K562 (cell line): Measurements from ENCODE around the gene SMIM35. TPM values are rescaled to one million over a fixed set of nuclear protein-coding genes. Genes with fewer than 3 reads are reported as not detected.

ENCODE experiments used
- ATAC-seq: fragments of 200-7000 bp; cut with Tn5 transposase; 3 replicates; pipeline ENCODE4 v1.9.1; 2020; ENCODE audit warnings: moderate library complexity
- BruUV-seq: library from RNA; stranded (reverse); fragments of 400-500 nt; replicated peaks from 2 replicates; lab custom pipeline; 2021; lab: Mats Ljungman, UMichigan
- CTCF ChIA-PET: fragments of 300-600 bp; formaldehyde crosslinking; extraction: SDS; loops from one replicate; lab custom pipeline; 2021; ENCODE audit warnings: low intra/inter-chr PET ratio; lab: Yijun Ruan, JAX
- POLR2A ChIA-PET: fragments of 300-600, 350-650 bp; sonication (Branson Sonifier 250); formaldehyde crosslinking; extraction: SDS; loops from one replicate; lab custom pipeline; 2021; ENCODE audit warnings: antibody characterized with exemption, inconsistent platforms; lab: Yijun Ruan, JAX
- DNase-seq, 4 experiments: peaks; one replicate each; pipeline versions ENCODE4 v3.0.0 to v3.0.0-alpha.2; 2011 to 2018; ENCODE audit warnings: low spot score in 3 of 4, mixed read lengths in 3 of 4; ENCODE audit errors: extremely low read depth in 1 of 4
- FAIRE-seq: peaks from 2 replicates; lab custom pipeline; 2011; peaks lifted over from hg19 to GRCh38; lab: Jason Lieb, UNC
- H2AFZ ChIP-seq: 2 replicates; pipeline ENCODE4 v1.6.0; 2011; ENCODE audit warnings: low read depth, low read length, control low read depth, inconsistent platforms
- H3K27ac ChIP-seq: fragments of 200-600 bp; 3 replicates; pipeline ENCODE4 v1.8.0; 2011; ENCODE audit warnings: low read depth, mild to moderate bottlenecking, control low read depth, inconsistent platforms, low read length, moderate library complexity, mixed read lengths; ENCODE audit errors: extremely low read depth
- H3K27me3 ChIP-seq, 2 experiments: fragments of 300-600 bp in 1 of 2; 2 replicates in 1 of 2; 3 replicates in 1 of 2; pipeline versions ENCODE4 v1.6.0 to v1.8.0; 2011; ENCODE audit warnings: inconsistent platforms in 2 of 2, low read length in 2 of 2, mild to moderate bottlenecking in 1 of 2, mixed read lengths in 1 of 2, moderate library complexity in 1 of 2; ENCODE audit not compliant: control insufficient read depth in 2 of 2, insufficient read depth in 2 of 2
- H3K36me3 ChIP-seq: fragments of 300-600 bp; 3 replicates; pipeline ENCODE4 v1.8.0; 2011; ENCODE audit warnings: mild to moderate bottlenecking, low read length, inconsistent platforms; ENCODE audit not compliant: control insufficient read depth, insufficient read depth
- H3K4me1 ChIP-seq, 2 experiments: fragments of 200-600 bp in 1 of 2; replicated peaks in 1 of 2; 2 replicates in 1 of 2; 3 replicates in 1 of 2; pipeline versions ENCODE4 v1.5.1 to v1.8.0; 2011; ENCODE audit warnings: inconsistent platforms in 2 of 2, low read length in 2 of 2, mild to moderate bottlenecking in 1 of 2, mixed read lengths in 1 of 2, moderate library complexity in 1 of 2; ENCODE audit not compliant: control insufficient read depth in 2 of 2, insufficient read depth in 2 of 2
- H3K4me2 ChIP-seq: 2 replicates; pipeline ENCODE4 v1.6.1; 2011; ENCODE audit warnings: low read length, control low read depth, inconsistent platforms, mixed read lengths; ENCODE audit not compliant: insufficient read depth
- H3K4me3 ChIP-seq: fragments of 200-600 bp; sonication (generic), shearing (Covaris generic); 2 replicates; pipeline ENCODE4 v1.5.1; 2016; ENCODE audit warnings: control low read depth, inconsistent platforms
- H3K79me2 ChIP-seq: fragments of 200-600 bp; 3 replicates; pipeline ENCODE4 v1.8.0; 2011; ENCODE audit warnings: low read length, inconsistent platforms; ENCODE audit not compliant: control insufficient read depth, insufficient read depth
- H3K9ac ChIP-seq, 2 experiments: 2 replicates each; pipeline versions ENCODE4 v1.6.0 to v1.6.1; 2011; ENCODE audit warnings: low read depth in 2 of 2, low read length in 2 of 2, control low read depth in 1 of 2, inconsistent platforms in 1 of 2, mild to moderate bottlenecking in 1 of 2, mixed read lengths in 1 of 2; ENCODE audit not compliant: insufficient read depth in 1 of 2
- H3K9me1 ChIP-seq: one replicate; pipeline ENCODE4 v1.6.0; 2011; ENCODE audit warnings: inconsistent platforms, mild to moderate bottlenecking, low read length, moderate library complexity; ENCODE audit not compliant: control insufficient read depth, insufficient read depth
- H3K9me3 ChIP-seq: replicated peaks from 2 replicates; pipeline ENCODE4 v1.5.1; 2011; ENCODE audit warnings: low read depth, low read length, inconsistent platforms; ENCODE audit not compliant: control insufficient read depth, insufficient read depth
- H4K20me1 ChIP-seq: replicated peaks from 2 replicates; pipeline ENCODE4 v1.6.1; 2011; ENCODE audit warnings: low read length, inconsistent platforms, mixed read lengths; ENCODE audit not compliant: control insufficient read depth, insufficient read depth
- ADNP ChIP-seq: fragments of 200-800 bp; sonication (Bioruptor generic); IDR thresholded peaks from 2 replicates; pipeline ENCODE4 v1.6.1; 2016; ENCODE audit warnings: missing genetic modification characterization, missing compliant biosample characterization
- ARID1B ChIP-seq: fragments of 450-650 bp; IDR thresholded peaks from 2 replicates; pipeline ENCODE4 v1.6.1; 2016; ENCODE audit warnings: antibody characterized with exemption, mild to moderate bottlenecking, inconsistent platforms
- CBFA2T3 ChIP-seq: fragments of 450-650 bp; IDR thresholded peaks from 2 replicates; pipeline ENCODE4 v1.6.1; 2017
- E2F8 ChIP-seq: fragments of 450-650 bp; IDR thresholded peaks from 2 replicates; pipeline ENCODE4 v1.7.1; 2018; ENCODE audit warnings: mild to moderate bottlenecking, low read depth; ENCODE audit not compliant: partially characterized antibody
- FOXK2 ChIP-seq, 2 experiments: fragments of 450-650 bp; IDR thresholded peaks in 1 of 2; conservative IDR thresholded peaks in 1 of 2; 2 replicates each; pipeline ENCODE4 v1.6.1; 2016; ENCODE audit warnings: low read depth in 2 of 2, mild to moderate bottlenecking in 1 of 2
- RBM34 ChIP-seq: fragments of 200-400 bp; formaldehyde crosslinking; IDR thresholded peaks from 2 replicates; pipeline ENCODE4 v1.6.1; 2018; ENCODE audit warnings: low read length, borderline replicate concordance; ENCODE audit not compliant: insufficient read depth
- SMAD4 ChIP-seq: fragments of 250-450 bp; sonication (Bioruptor Pico); conservative IDR thresholded peaks from 2 replicates; pipeline ENCODE4 v1.8.0; 2021; ENCODE audit warnings: inconsistent platforms, mild to moderate bottlenecking, moderate library complexity
- SOX6 ChIP-seq: fragments of 450-650 bp; IDR thresholded peaks from 2 replicates; pipeline ENCODE4 v1.6.1; 2014; ENCODE audit warnings: mild to moderate bottlenecking
- TAL1 ChIP-seq: fragments of 450-650 bp; IDR thresholded peaks from 2 replicates; pipeline ENCODE4 v1.6.1; 2016; ENCODE audit warnings: mild to moderate bottlenecking
- WGBS: fragments of 100-300 bp; shearing (Covaris generic); methylation state at CpG from one replicate; pipeline ENCODE4 v1.1.6; 2016; ENCODE audit warnings: low coverage, mixed read lengths; ENCODE audit not compliant: insufficient coverage; ENCODE audit errors: missing lambda C conversion rate; 5-methylcytosine and 5-hydroxymethylcytosine counted together
- in situ Hi-C: fragments of 300-500 bp; cut with MboI; formaldehyde crosslinking; loops from 4 replicates; pipeline ENCODE4 v1.15.0; 2018; ENCODE audit warnings: inconsistent platforms, mixed read lengths
- intact Hi-C: fragments of 100-400 bp; cut with micrococcal nuclease; formaldehyde crosslinking; loops from 2 replicates; pipeline ENCODE4 v1.14.2; 2022
- polyA plus RNA-seq, 8 experiments: library from polyadenylated mRNA; depleted of rRNA in 4 of 8; stranded (reverse) in 5 of 8; unstranded in 3 of 8; fragments of >200 nt; fragmentation: Nextera tagmentation in 2 of 8; fragmentation: Illumina TruSeq in 1 of 8; extraction: Ambion mirVana in 2 of 8; extraction: Trizol in 1 of 8; gene quantifications; 2 replicates each; pipeline versions ENCODE4 v1.2.1 to v1.2.3, GENCODE V29; 2011 to 2014; ENCODE audit warnings: inconsistent platforms in 1 of 8, missing spikeins in 1 of 8
- total RNA-seq, 7 experiments: library from RNA; depleted of rRNA in 6 of 7; stranded (reverse); fragments of >200 nt in 6 of 7; fragmentation: Illumina TruSeq in 2 of 7; extraction: Trizol in 2 of 7; gene quantifications; 2 replicates each; pipeline versions ENCODE4 v1.2.1 to v1.2.3, GENCODE V29; 2011 to 2021; ENCODE audit warnings: low replicate concordance in 1 of 7

Gene SMIM35
- total and polyA plus RNA-seq, 9 of the 15 experiments (the other 6 are each of a cell fraction or from before 2014, with no cell fraction given): 0.03 TPM; not detected in 7

- intact Hi-C loops (no loop called here), in situ Hi-C loops (no loop called here)
- H3K4me1 ChIP-seq: peaks cover 6 to 16% of the 10 kb centered on the region in 2 experiments
- WGBS: 43% methylated on average over 1 of the region's 1 CpG
- peak; percentile 36; the same call in 2 of the 3 replicates for ATAC-seq
- peak overlapping the region; percentile 72; the same call in 1 of the 3 replicates for H3K27ac ChIP-seq
- H3K9ac ChIP-seq: 0 out of 4 replicates have a peak overlapping the region, but pooled peaks of 1 of the 2 experiments have one; percentile 23
- ChIA-PET POLR2A (no interaction called here), CTCF (interaction anchor here (0.7 kb wide), 1 partner anchor 137 kb away, joined by 4 read pairs; no protein-coding TSS in a partner anchor)
- no peaks in the 10 kb centered on the region for H3K9me3 ChIP-seq
- H2AFZ ChIP-seq: peak overlapping the region; percentile 93
- no peak for DNase-seq
- H3K9me1 ChIP-seq: no peaks in the 10 kb centered on the region
- no peaks in the 10 kb centered on the region for H3K27me3 ChIP-seq
- TF ChIP-seq SOX6 (peak; percentile 76), SMAD4 (CRISPR knock-in tag) (no peak), FOXK2 (conservative IDR thresholded peaks at IDR 0.05 in 1 of 2, IDR thresholded peaks at IDR 0.05 in 1 of 2; ENCODE audit: low read depth in 2 of 2) (peak in 1 of 2 experiments; percentile 19; a peak in 1 of 4 replicates), E2F8 (no peak), ADNP (tag) (0 out of 2 replicates have a peak, but pooled peaks have one; percentile 54), CBFA2T3 (peak; percentile 54), RBM34 (no peak), TAL1 (peak; percentile 20; the same call in 1 of the 2 replicates), ARID1B (peak; percentile 55; the same call in 1 of the 2 replicates)
- H3K4me3 ChIP-seq: no peak overlapping the region
- no TSS peak for BruUV-seq
- no peaks in the 10 kb centered on the region for H4K20me1 ChIP-seq
- FAIRE-seq: no peak
- no peaks in the 10 kb centered on the region for H3K36me3 ChIP-seq
- H3K79me2 ChIP-seq: no peaks in the 10 kb centered on the region
- H3K4me2 ChIP-seq: no peak overlapping the region
Measured at GRCh38 chr11:117958949-117959348, 127.8 kb downstream of the SMIM35 start.

Other genes starting within 250 kb of the SMIM35 start
Only the 7 nearest of the 10 such genes appear.
- 0.08 and 0.27 TPM in 2 replicates for gene TMPRSS13, start 157.6 kb downstream of the SMIM35 start, total RNA-seq (2014; rRNA removed)
- 0.15 TPM in 1 of 2 replicates, not detected in the other for gene TMPRSS13, start 157.6 kb downstream of the SMIM35 start, total RNA-seq (2014; rRNA removed; fragmentation: Illumina TruSeq; extraction: Trizol)
- 0.14 and 0.19 TPM in 2 replicates for gene TMPRSS13, start 157.6 kb downstream of the SMIM35 start, total RNA-seq (2015; rRNA removed; fragmentation: Illumina TruSeq; extraction: Trizol)
- 0.29 and 0.34 TPM in 2 replicates for gene TMPRSS13, start 157.6 kb downstream of the SMIM35 start, total RNA-seq (2021)
- 0.25 and 0.37 TPM in 2 replicates for gene TMPRSS13, start 157.6 kb downstream of the SMIM35 start, polyA plus RNA-seq (2011; rRNA removed)
- 0.13 and 0.24 TPM in 2 replicates for gene TMPRSS13, start 157.6 kb downstream of the SMIM35 start, polyA plus RNA-seq (2014; fragmentation: Illumina TruSeq; extraction: Trizol)
- under 1 TPM; 0.11 to 0.13 TPM for gene TMPRSS13, start 157.6 kb downstream of the SMIM35 start, polyA plus RNA-seq (2014; fragmentation: Nextera tagmentation; extraction: Ambion mirVana)
- gene TMPRSS13, start 157.6 kb downstream of the SMIM35 start, polyA plus RNA-seq (2014; rRNA removed): 0.23 and 0.25 TPM in 2 replicates
- 2.9 and 3.5 TPM in 2 replicates for gene IL10RA, start 100.6 kb downstream of the SMIM35 start, total RNA-seq (2014; rRNA removed)
- 2.0 and 2.9 TPM in 2 replicates for gene IL10RA, start 100.6 kb downstream of the SMIM35 start, total RNA-seq (2014; rRNA removed; fragmentation: Illumina TruSeq; extraction: Trizol)
- 1.4 and 2.1 TPM in 2 replicates for gene IL10RA, start 100.6 kb downstream of the SMIM35 start, total RNA-seq (2015; rRNA removed; fragmentation: Illumina TruSeq; extraction: Trizol)
- 4.6 and 4.9 TPM in 2 replicates for gene IL10RA, start 100.6 kb downstream of the SMIM35 start, total RNA-seq (2021)
- 15.4 and 17.3 TPM in 2 replicates for gene IL10RA, start 100.6 kb downstream of the SMIM35 start, polyA plus RNA-seq (2011; rRNA removed)
- gene IL10RA, start 100.6 kb downstream of the SMIM35 start, polyA plus RNA-seq (2014; fragmentation: Illumina TruSeq; extraction: Trizol): 4.0 and 4.5 TPM in 2 replicates
- under 1 TPM; 0.17 to 0.48 TPM for gene IL10RA, start 100.6 kb downstream of the SMIM35 start, polyA plus RNA-seq (2014; fragmentation: Nextera tagmentation; extraction: Ambion mirVana)
- gene IL10RA, start 100.6 kb downstream of the SMIM35 start, polyA plus RNA-seq (2014; rRNA removed): 2.7 and 3.6 TPM in 2 replicates
- gene TMPRSS4, start 9.9 kb downstream of the SMIM35 start, total RNA-seq (2014; rRNA removed): 4.1 and 5.8 TPM in 2 replicates
- 4.0 and 6.3 TPM in 2 replicates for gene TMPRSS4, start 9.9 kb downstream of the SMIM35 start, total RNA-seq (2014; rRNA removed; fragmentation: Illumina TruSeq; extraction: Trizol)
- 5.0 and 6.1 TPM in 2 replicates for gene TMPRSS4, start 9.9 kb downstream of the SMIM35 start, total RNA-seq (2015; rRNA removed; fragmentation: Illumina TruSeq; extraction: Trizol)
- 6.6 and 7.4 TPM in 2 replicates for gene TMPRSS4, start 9.9 kb downstream of the SMIM35 start, total RNA-seq (2021)
- 4.0 and 10.0 TPM in 2 replicates for gene TMPRSS4, start 9.9 kb downstream of the SMIM35 start, polyA plus RNA-seq (2011; rRNA removed)
- 6.4 and 7.5 TPM in 2 replicates for gene TMPRSS4, start 9.9 kb downstream of the SMIM35 start, polyA plus RNA-seq (2014; fragmentation: Illumina TruSeq; extraction: Trizol)
- gene TMPRSS4, start 9.9 kb downstream of the SMIM35 start, polyA plus RNA-seq (2014; fragmentation: Nextera tagmentation; extraction: Ambion mirVana): 1 to 10 TPM; 4.4 to 5.6 TPM
- gene TMPRSS4, start 9.9 kb downstream of the SMIM35 start, polyA plus RNA-seq (2014; rRNA removed): 6.2 and 11.5 TPM in 2 replicates
- gene SCN4B, start 65.9 kb upstream of the SMIM35 start, total RNA-seq (2014; rRNA removed): not detected in 2 replicates
- not detected in 2 replicates for gene SCN4B, start 65.9 kb upstream of the SMIM35 start, total RNA-seq (2014; rRNA removed; fragmentation: Illumina TruSeq; extraction: Trizol)
- gene SCN4B, start 65.9 kb upstream of the SMIM35 start, total RNA-seq (2015; rRNA removed; fragmentation: Illumina TruSeq; extraction: Trizol): not detected in 2 replicates
- gene SCN4B, start 65.9 kb upstream of the SMIM35 start, total RNA-seq (2021): not detected in 2 replicates
- 0.03 and 0.04 TPM in 2 replicates for gene SCN4B, start 65.9 kb upstream of the SMIM35 start, polyA plus RNA-seq (2011; rRNA removed)
- not detected in 2 replicates for gene SCN4B, start 65.9 kb upstream of the SMIM35 start, polyA plus RNA-seq (2014; fragmentation: Illumina TruSeq; extraction: Trizol)
- not detected for gene SCN4B, start 65.9 kb upstream of the SMIM35 start, polyA plus RNA-seq (2014; fragmentation: Nextera tagmentation; extraction: Ambion mirVana)
- gene SCN4B, start 65.9 kb upstream of the SMIM35 start, polyA plus RNA-seq (2014; rRNA removed): not detected in 2 replicates
- gene SCN2B, start 89.7 kb upstream of the SMIM35 start, total RNA-seq (2014; rRNA removed): not detected in 2 replicates
- not detected in 2 replicates for gene SCN2B, start 89.7 kb upstream of the SMIM35 start, total RNA-seq (2014; rRNA removed; fragmentation: Illumina TruSeq; extraction: Trizol)
- not detected in 2 replicates for gene SCN2B, start 89.7 kb upstream of the SMIM35 start, total RNA-seq (2015; rRNA removed; fragmentation: Illumina TruSeq; extraction: Trizol)
- not detected in 2 replicates for gene SCN2B, start 89.7 kb upstream of the SMIM35 start, total RNA-seq (2021)
- gene SCN2B, start 89.7 kb upstream of the SMIM35 start, polyA plus RNA-seq (2011; rRNA removed): not detected in 2 replicates
- gene SCN2B, start 89.7 kb upstream of the SMIM35 start, polyA plus RNA-seq (2014; fragmentation: Illumina TruSeq; extraction: Trizol): not detected in 2 replicates
- gene SCN2B, start 89.7 kb upstream of the SMIM35 start, polyA plus RNA-seq (2014; fragmentation: Nextera tagmentation; extraction: Ambion mirVana): not detected
- gene SCN2B, start 89.7 kb upstream of the SMIM35 start, polyA plus RNA-seq (2014; rRNA removed): not detected in 2 replicates
- gene JAML, start 138.0 kb upstream of the SMIM35 start, total RNA-seq (2014; rRNA removed): 0.05 and 0.08 TPM in 2 replicates
- gene JAML, start 138.0 kb upstream of the SMIM35 start, total RNA-seq (2014; rRNA removed; fragmentation: Illumina TruSeq; extraction: Trizol): not detected in 2 replicates
- gene JAML, start 138.0 kb upstream of the SMIM35 start, total RNA-seq (2015; rRNA removed; fragmentation: Illumina TruSeq; extraction: Trizol): 0.19 TPM in 1 of 2 replicates, not detected in the other
- 0.22 and 0.47 TPM in 2 replicates for gene JAML, start 138.0 kb upstream of the SMIM35 start, total RNA-seq (2021)
- 0.08 TPM in 1 of 2 replicates, not detected in the other for gene JAML, start 138.0 kb upstream of the SMIM35 start, polyA plus RNA-seq (2011; rRNA removed)
- 0.09 and 0.12 TPM in 2 replicates for gene JAML, start 138.0 kb upstream of the SMIM35 start, polyA plus RNA-seq (2014; fragmentation: Illumina TruSeq; extraction: Trizol)
- under 1 TPM in 1 of 2 experiments, not detected in 1; 0.27 TPM for gene JAML, start 138.0 kb upstream of the SMIM35 start, polyA plus RNA-seq (2014; fragmentation: Nextera tagmentation; extraction: Ambion mirVana)
- 0.32 TPM in 1 of 2 replicates, not detected in the other for gene JAML, start 138.0 kb upstream of the SMIM35 start, polyA plus RNA-seq (2014; rRNA removed)
- 1.2 and 1.3 TPM in 2 replicates for gene MPZL3, start 165.4 kb upstream of the SMIM35 start, total RNA-seq (2014; rRNA removed)
- 2.5 and 2.9 TPM in 2 replicates for gene MPZL3, start 165.4 kb upstream of the SMIM35 start, total RNA-seq (2014; rRNA removed; fragmentation: Illumina TruSeq; extraction: Trizol)
- 1.7 and 1.9 TPM in 2 replicates for gene MPZL3, start 165.4 kb upstream of the SMIM35 start, total RNA-seq (2015; rRNA removed; fragmentation: Illumina TruSeq; extraction: Trizol)
- 1.8 and 2.1 TPM in 2 replicates for gene MPZL3, start 165.4 kb upstream of the SMIM35 start, total RNA-seq (2021)
- gene MPZL3, start 165.4 kb upstream of the SMIM35 start, polyA plus RNA-seq (2011; rRNA removed): 1.5 and 3.3 TPM in 2 replicates
- 1.5 TPM in 2 replicates for gene MPZL3, start 165.4 kb upstream of the SMIM35 start, polyA plus RNA-seq (2014; fragmentation: Illumina TruSeq; extraction: Trizol)
- 1 to 10 TPM; 1.6 to 2.9 TPM for gene MPZL3, start 165.4 kb upstream of the SMIM35 start, polyA plus RNA-seq (2014; fragmentation: Nextera tagmentation; extraction: Ambion mirVana)
- gene MPZL3, start 165.4 kb upstream of the SMIM35 start, polyA plus RNA-seq (2014; rRNA removed): 0.97 and 1.1 TPM in 2 replicates